ENCODE results near the gene PFKFB4. TPM values are rescaled to one million over a fixed set of nuclear protein-coding genes. Genes with fewer than 3 reads are reported as not detected.
A peak's percentile ranks its signal among the peaks of the same experiment; 100 is the strongest.

PFKFB4 gene
- total RNA-seq, 2 experiments from 2014 or later = 90.8 to 94.0 TPM

- TF ChIP-seq, protein P1, sequence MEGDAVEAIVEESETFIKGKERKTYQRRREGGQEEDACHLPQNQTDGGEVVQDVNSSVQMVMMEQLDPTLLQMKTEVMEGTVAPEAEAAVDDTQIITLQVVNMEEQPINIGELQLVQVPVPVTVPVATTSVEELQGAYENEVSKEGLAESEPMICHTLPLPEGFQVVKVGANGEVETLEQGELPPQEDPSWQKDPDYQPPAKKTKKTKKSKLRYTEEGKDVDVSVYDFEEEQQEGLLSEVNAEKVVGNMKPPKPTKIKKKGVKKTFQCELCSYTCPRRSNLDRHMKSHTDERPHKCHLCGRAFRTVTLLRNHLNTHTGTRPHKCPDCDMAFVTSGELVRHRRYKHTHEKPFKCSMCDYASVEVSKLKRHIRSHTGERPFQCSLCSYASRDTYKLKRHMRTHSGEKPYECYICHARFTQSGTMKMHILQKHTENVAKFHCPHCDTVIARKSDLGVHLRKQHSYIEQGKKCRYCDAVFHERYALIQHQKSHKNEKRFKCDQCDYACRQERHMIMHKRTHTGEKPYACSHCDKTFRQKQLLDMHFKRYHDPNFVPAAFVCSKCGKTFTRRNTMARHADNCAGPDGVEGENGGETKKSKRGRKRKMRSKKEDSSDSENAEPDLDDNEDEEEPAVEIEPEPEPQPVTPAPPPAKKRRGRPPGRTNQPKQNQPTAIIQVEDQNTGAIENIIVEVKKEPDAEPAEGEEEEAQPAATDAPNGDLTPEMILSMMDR (IDR thresholded peaks at IDR 0.05) = no peak
- ChIA-PET POLR2A (interaction anchor here (1.2 to 1.4 kb wide), 2 partner anchors 8 to 31 kb away, joined by 3 to 4 read pairs; no protein-coding TSS in a partner anchor), CTCF (no interaction called here)
- peak; percentile 40 for ATAC-seq
- H3K9me3 Mint-ChIP-seq = no peaks in the 10 kb centered on the region
- no peaks in the 10 kb centered on the region for H3K36me3 Mint-ChIP-seq (ENCODE audit: low read depth)
- H3K27me3 Mint-ChIP-seq = no peaks in the 10 kb centered on the region
- intact Hi-C loops (cut with micrococcal nuclease) = no loop called here
- H3K4me1 Mint-ChIP-seq (ENCODE audit: low read depth) = peaks cover 23% of the 10 kb centered on the region
- H3K27ac Mint-ChIP-seq = no peak overlapping the region
- DNase-seq = peak; percentile 39
- no peak overlapping the region for H3K4me3 Mint-ChIP-seq
Measured at GRCh38 chr3:48565591-48566400, 9.2 kb upstream of the PFKFB4 start.

- DNase-seq (no peak), ATAC-seq (no peak)
- Mint-ChIP-seq H3K36me3 (ENCODE audit: low read depth) (no peaks in the 10 kb centered on the region), H3K27ac (no peak overlapping the region), H3K9me3 (no peaks in the 10 kb centered on the region), H3K27me3 (no peaks in the 10 kb centered on the region), H3K4me1 (ENCODE audit: low read depth) (peaks cover 28% of the 10 kb centered on the region), H3K4me3 (no peak overlapping the region)
- intact Hi-C loops (cut with micrococcal nuclease) = no loop called here
- ChIA-PET CTCF (interaction anchor here (2.5 kb wide), 1 partner anchor 129 kb away, joined by 6 read pairs; no protein-coding TSS in a partner anchor), POLR2A (interaction anchor here (1.2 kb wide), 1 partner anchor 32 kb away, joined by 3 read pairs; no protein-coding TSS in a partner anchor)
- TF ChIP-seq, protein P1 (IDR thresholded peaks at IDR 0.05) = no peak
Measured at GRCh38 chr3:48565186-48565585, 8.6 kb upstream of the PFKFB4 start.

DNA sequence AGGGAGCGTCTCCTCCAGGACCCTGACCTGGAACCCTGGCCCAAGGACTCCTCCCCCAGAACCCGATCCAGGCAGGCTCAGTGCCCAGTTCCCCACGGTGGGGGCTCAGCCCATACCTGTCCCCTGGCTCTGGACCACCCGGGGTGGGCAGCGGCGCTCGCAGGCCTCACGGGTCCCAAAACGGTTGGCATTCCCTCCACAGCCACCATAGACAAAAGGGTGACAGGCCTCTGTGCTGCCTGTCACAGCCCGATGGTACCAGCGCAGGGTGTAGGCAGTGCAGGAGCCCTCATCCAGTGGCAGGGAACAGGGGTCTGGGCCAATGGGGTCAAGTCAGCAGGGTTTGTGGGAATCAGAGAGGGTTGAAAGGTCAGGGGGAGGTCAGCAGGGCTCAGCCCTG is 8.1 kb upstream of the PFKFB4 start:
- Mint-ChIP-seq H3K36me3 (ENCODE audit: low read depth) (no peaks in the 10 kb centered on the region), H3K27me3 (no peaks in the 10 kb centered on the region), H3K9me3 (no peaks in the 10 kb centered on the region), H3K27ac (no peak overlapping the region), H3K4me3 (no peak overlapping the region), H3K4me1 (ENCODE audit: low read depth) (peaks cover 28% of the 10 kb centered on the region)
- ATAC-seq (no peak), DNase-seq (no peak)
- TF ChIP-seq, protein P1 (IDR thresholded peaks at IDR 0.05) = no peak
- POLR2A ChIA-PET = interaction anchor here (1.2 kb wide), 1 partner anchor 32 kb away, joined by 3 read pairs; no protein-coding TSS in a partner anchor
- CTCF ChIA-PET = interaction anchor here (1.0 to 2.5 kb wide), 2 partner anchors 70 to 128 kb away, joined by 3 to 6 read pairs; no protein-coding TSS in a partner anchor
- intact Hi-C loops (cut with micrococcal nuclease) = no loop called here

DNA sequence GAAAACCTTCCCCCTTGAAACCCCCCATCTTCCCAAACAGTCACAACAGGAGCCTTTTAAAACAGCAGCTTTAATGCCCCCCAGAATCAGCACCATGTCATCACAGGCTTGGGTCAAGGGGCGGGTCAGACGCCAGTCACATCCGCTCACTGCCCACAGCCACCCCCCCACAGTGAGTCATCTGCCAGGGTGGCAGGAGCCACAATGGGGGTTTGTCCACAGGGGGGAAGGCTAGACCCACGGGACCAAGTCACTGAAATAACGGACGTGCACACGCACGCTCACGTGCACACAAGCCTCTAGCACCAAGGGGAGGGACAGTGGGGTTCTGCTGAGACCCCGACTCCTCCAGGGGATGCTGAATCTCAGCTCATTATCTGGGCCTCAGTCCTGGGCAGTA is 7.4 kb upstream of the PFKFB4 start:
- intact Hi-C loops (cut with micrococcal nuclease) = no loop called here
- peak; percentile 64 for ATAC-seq
- POLR2A ChIA-PET = interaction anchor here (0.6 kb wide), 1 partner anchor 385 kb away, joined by 5 read pairs; no protein-coding TSS in a partner anchor

More for the DNA sequence above, 7.4 kb upstream of the PFKFB4 start:
- TF ChIP-seq, protein P1 (IDR thresholded peaks at IDR 0.05) = no peak
- DNase-seq = peak; percentile 73
- Mint-ChIP-seq H3K4me1 (ENCODE audit: low read depth) (peaks cover 28% of the 10 kb centered on the region), H3K9me3 (no peaks in the 10 kb centered on the region), H3K36me3 (ENCODE audit: low read depth) (no peaks in the 10 kb centered on the region), H3K27me3 (no peaks in the 10 kb centered on the region), H3K27ac (peak overlapping the region; percentile 48), H3K4me3 (no peak overlapping the region)
- CTCF ChIA-PET = interaction anchor here (1.0 to 2.5 kb wide), 2 partner anchors 71 to 127 kb away, joined by 3 to 6 read pairs; no protein-coding TSS in a partner anchor

Measured in activated CD8-positive, alpha-beta T cell treated with anti-CD3 and anti-CD28 coated beads for 36 hours (primary cell).